ENCODE results near the gene C10orf62. TPM values are rescaled to one million over a fixed set of nuclear protein-coding genes. Genes with fewer than 3 reads are reported as not detected.
A peak's percentile ranks its signal among the peaks of the same experiment; 100 is the strongest.

C10orf62 gene
- total RNA-seq, 1 donor from 2014 or later: not detected

DNA sequence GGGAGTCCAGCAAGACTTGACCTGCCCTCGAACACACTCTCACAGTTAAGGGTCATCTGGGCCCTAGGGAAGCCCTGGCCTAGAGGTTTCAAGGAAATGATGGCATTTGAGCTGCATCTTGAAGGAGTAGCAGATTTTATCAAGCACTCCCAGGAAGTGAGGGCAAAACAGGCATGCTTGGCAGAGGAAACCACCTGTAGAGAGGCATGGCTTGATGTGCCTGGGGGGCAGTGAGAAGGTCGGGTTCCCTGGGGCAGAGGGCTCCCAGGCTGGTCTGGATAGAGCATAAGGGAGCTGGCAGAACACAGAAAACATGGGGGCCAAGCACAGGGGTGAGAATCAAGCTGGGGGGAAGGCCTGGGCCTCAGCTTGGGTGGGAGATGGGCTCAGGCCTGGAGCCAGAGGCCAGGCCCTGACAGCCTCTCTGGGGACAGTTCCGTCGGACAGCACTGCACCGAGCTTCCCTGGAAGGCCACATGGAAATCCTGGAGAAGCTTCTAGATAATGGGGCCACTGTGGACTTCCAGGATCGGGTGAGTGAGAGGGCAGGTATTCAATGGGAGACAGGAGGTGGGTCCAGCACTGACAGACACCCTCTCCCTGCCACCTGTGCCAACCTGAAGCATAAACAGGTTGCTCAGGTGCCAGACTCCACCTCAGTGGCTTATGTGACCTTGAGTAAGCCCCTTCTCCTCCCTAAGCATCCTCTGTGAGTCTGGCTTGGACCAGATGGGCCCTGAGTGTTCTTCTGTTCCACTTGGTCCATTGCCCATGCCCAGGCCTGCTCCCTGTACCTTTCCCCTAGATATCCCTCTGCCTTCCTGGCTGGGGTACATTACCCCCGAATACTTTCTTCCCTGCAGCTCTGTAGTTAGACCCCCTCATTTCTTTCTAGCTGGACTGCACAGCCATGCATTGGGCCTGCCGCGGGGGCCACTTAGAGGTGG lies 8.8 kb upstream of the C10orf62 start:
- no peaks in the 10 kb centered on the region for H3K36me3 Mint-ChIP-seq (ENCODE audit: low read depth)
- DNase-seq (ENCODE audit: low read depth, low spot score): no peak
- H3K27me3 Mint-ChIP-seq (ENCODE audit: low read depth): no peaks in the 10 kb centered on the region
- H3K9me3 Mint-ChIP-seq: no peaks in the 10 kb centered on the region
- H3K4me3 Mint-ChIP-seq: no peak overlapping the region
- H3K4me1 Mint-ChIP-seq: peaks cover 10% of the 10 kb centered on the region
- H3K27ac Mint-ChIP-seq (ENCODE audit: unreplicated experiment): no peak overlapping the region
- TF ChIP-seq, protein P1, sequence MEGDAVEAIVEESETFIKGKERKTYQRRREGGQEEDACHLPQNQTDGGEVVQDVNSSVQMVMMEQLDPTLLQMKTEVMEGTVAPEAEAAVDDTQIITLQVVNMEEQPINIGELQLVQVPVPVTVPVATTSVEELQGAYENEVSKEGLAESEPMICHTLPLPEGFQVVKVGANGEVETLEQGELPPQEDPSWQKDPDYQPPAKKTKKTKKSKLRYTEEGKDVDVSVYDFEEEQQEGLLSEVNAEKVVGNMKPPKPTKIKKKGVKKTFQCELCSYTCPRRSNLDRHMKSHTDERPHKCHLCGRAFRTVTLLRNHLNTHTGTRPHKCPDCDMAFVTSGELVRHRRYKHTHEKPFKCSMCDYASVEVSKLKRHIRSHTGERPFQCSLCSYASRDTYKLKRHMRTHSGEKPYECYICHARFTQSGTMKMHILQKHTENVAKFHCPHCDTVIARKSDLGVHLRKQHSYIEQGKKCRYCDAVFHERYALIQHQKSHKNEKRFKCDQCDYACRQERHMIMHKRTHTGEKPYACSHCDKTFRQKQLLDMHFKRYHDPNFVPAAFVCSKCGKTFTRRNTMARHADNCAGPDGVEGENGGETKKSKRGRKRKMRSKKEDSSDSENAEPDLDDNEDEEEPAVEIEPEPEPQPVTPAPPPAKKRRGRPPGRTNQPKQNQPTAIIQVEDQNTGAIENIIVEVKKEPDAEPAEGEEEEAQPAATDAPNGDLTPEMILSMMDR (conservative IDR thresholded peaks at IDR 0.05): no peak

GRCh38 chr10:97582169-97582568 lies 7.4 kb upstream of the C10orf62 start:
- Mint-ChIP-seq H3K4me1 (peaks cover 11% of the 10 kb centered on the region), H3K27ac (ENCODE audit: unreplicated experiment) (no peak overlapping the region), H3K9me3 (no peaks in the 10 kb centered on the region), H3K27me3 (ENCODE audit: low read depth) (no peaks in the 10 kb centered on the region), H3K4me3 (no peak overlapping the region), H3K36me3 (ENCODE audit: low read depth) (no peaks in the 10 kb centered on the region)
- no peak for DNase-seq (ENCODE audit: low read depth, low spot score)
- TF ChIP-seq, protein P1 (conservative IDR thresholded peaks at IDR 0.05): no peak

DNA sequence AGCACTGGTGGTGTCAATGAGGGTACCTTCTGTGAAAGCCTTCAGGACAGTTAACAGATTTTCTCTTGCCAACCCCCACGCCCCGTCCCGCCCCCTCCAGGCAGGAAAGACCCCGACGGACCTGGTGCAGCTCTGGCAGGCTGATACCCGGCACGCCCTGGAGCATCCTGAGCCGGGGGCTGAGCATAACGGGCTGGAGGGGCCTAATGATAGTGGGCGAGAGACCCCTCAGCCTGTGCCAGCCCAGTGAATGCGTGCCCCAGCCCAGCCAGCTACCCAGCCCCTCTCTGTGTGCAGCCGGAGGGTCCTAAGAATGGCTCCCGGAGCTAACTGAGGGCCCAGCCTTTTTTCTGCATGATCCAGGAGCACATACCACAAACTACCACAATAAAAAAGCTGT lies 6.0 kb upstream of the C10orf62 start:
- no peaks in the 10 kb centered on the region for H3K36me3 Mint-ChIP-seq (ENCODE audit: low read depth)
- no peak overlapping the region for H3K4me3 Mint-ChIP-seq
- H3K27me3 Mint-ChIP-seq (ENCODE audit: low read depth): no peaks in the 10 kb centered on the region
- H3K27ac Mint-ChIP-seq (ENCODE audit: unreplicated experiment): no peak overlapping the region
- no peak for DNase-seq (ENCODE audit: low read depth, low spot score)
- TF ChIP-seq, protein P1 (conservative IDR thresholded peaks at IDR 0.05): no peak
- H3K4me1 Mint-ChIP-seq: peaks cover 11% of the 10 kb centered on the region
- no peaks in the 10 kb centered on the region for H3K9me3 Mint-ChIP-seq

DNA sequence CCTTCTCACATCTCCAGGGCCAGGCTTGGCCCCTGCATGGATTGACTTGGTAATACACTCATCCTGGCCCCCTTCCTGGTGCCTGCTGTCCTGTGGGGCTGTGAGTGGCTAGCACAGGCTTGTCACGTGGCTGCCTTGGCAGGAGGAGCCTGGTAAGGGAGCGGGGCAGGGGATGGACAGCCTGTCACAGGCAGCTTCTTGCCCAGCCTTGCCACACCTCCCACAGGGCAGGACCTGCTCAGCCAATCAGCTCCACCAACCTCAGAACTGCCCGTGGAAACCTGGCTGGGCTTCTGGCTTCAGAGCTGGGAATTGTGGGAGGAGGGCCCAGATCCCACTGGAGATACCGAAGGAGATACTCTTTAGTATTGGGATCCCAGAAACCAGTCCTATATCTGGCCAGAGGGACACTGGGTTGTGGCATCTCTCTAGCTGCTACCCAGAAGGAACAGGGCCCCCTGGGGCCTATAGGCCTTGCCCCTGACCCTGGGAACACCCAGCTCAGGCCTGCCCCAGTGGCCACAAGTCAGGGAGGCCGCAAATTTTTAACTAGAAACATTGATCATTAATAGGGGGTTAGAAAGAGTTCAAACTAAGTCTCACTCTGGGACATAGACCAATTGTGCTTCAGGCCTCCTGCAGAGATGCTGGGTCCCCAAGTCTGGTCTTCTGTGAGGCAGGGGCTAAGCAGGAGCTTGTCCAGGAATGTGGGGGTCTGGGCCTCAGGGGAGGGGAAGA lies 5.3 kb upstream of the C10orf62 start, which contains the start of gene HOGA1:
TSS of gene HOGA1 (plus strand) at position 330 of the 738 bp plus-strand sequence. CDS start at position 645, 315 bp downstream.
- no peak for DNase-seq (ENCODE audit: low read depth, low spot score)
- Mint-ChIP-seq H3K27ac (ENCODE audit: unreplicated experiment) (peak within 1 kb of the TSS; percentile 67), H3K9me3 (no peaks in the 10 kb centered on the region), H3K4me1 (peaks cover 11% of the 10 kb centered on the region), H3K36me3 (ENCODE audit: low read depth) (no peaks in the 10 kb centered on the region), H3K27me3 (ENCODE audit: low read depth) (no peaks in the 10 kb centered on the region), H3K4me3 (no peak within 1 kb of the TSS)
- TF ChIP-seq, protein P1 (conservative IDR thresholded peaks at IDR 0.05): no peak

DNA sequence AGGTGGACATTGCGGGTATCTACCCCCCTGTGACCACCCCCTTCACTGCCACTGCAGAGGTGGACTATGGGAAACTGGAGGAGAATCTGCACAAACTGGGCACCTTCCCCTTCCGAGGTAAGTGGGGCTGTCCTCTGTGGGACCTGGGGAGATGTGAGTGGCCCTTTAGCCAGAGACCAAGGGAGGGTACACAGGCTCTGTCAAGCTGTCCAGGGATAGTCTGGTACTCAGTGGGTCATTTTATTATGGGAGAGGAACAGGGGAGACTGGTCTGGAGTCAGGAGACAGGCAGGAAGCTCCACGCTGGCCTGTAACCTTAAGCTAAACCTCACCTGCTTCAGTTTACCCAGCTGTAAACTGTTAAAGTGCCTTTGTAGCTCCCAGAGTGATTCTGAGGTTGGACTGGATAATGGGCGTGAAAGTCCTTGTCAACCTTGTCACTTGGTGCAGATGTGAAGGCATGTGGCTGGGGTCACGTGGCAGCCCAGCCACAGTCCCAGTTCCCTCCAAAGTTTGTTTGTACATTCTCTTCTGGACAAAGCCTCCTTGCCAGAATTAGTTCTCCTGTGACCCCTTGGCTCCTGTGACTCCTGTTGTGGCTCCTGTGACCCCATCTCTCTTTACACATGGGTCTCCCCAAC lies 4.6 kb upstream of the C10orf62 start:
- H3K4me1 Mint-ChIP-seq: peaks cover 11% of the 10 kb centered on the region
- DNase-seq (ENCODE audit: low read depth, low spot score): no peak
- TF ChIP-seq, protein P1 (conservative IDR thresholded peaks at IDR 0.05): no peak
- peak overlapping the region; percentile 98 for H3K27ac Mint-ChIP-seq (ENCODE audit: unreplicated experiment)
- H3K4me3 Mint-ChIP-seq: no peak overlapping the region
- H3K27me3 Mint-ChIP-seq (ENCODE audit: low read depth): no peaks in the 10 kb centered on the region
- no peaks in the 10 kb centered on the region for H3K9me3 Mint-ChIP-seq
- H3K36me3 Mint-ChIP-seq (ENCODE audit: low read depth): no peaks in the 10 kb centered on the region

All from neural crest cell (in vitro differentiated cells).